Measurements from ENCODE around the gene ZNF579. TPM values are rescaled to one million over a fixed set of nuclear protein-coding genes. Genes with fewer than 3 reads are reported as not detected.

ZNF579 gene
- total and polyA plus RNA-seq, 2 of the 13 experiments (the other 11 are each of a cell fraction or from before 2014, with no cell fraction given): 2.1 to 2.9 TPM

- TF ChIP-seq ZNF510 (CRISPR knock-in tag; IDR thresholded peaks at IDR 0.05; ENCODE audit: low read depth): 0 out of 2 replicates have a peak, but pooled peaks have one; percentile 10
- peak; percentile 88 for TF ChIP-seq DRAP1 (CRISPR knock-in tag; IDR thresholded peaks at IDR 0.05)
- no peak for TF ChIP-seq SNAI1 (CRISPR knock-in tag; IDR thresholded peaks at IDR 0.05; ENCODE audit: borderline replicate concordance)
- no peak for TF ChIP-seq THYN1 (CRISPR knock-in tag; IDR thresholded peaks at IDR 0.05; ENCODE audit: borderline replicate concordance, low read depth)
- TF ChIP-seq PHF8 (CRISPR knock-in tag; IDR thresholded peaks at IDR 0.05): peak; percentile 72
- no peak for TF ChIP-seq PCBP2 (optimal IDR thresholded peaks at IDR 0.05; ENCODE audit: low read depth, low read length, poor library complexity, severe bottlenecking)
- no peak for TF ChIP-seq ZNF143 (CRISPR knock-in tag; IDR thresholded peaks at IDR 0.05)
- TF ChIP-seq XBP1 (CRISPR knock-in tag; IDR thresholded peaks at IDR 0.05): no peak
- TF ChIP-seq ZMYM4 (CRISPR knock-in tag; IDR thresholded peaks at IDR 0.05): no peak
- peak; percentile 5; the same call in 1 of the 2 replicates for TF ChIP-seq ZNF142 (CRISPR knock-in tag; IDR thresholded peaks at IDR 0.05)
- TF ChIP-seq THAP9 (CRISPR knock-in tag; IDR thresholded peaks at IDR 0.05; ENCODE audit: borderline replicate concordance): no peak
- TF ChIP-seq ZNF740 (CRISPR knock-in tag; IDR thresholded peaks at IDR 0.05): peak; percentile 96
- peak; percentile 48; the same call in 1 of the 2 replicates for TF ChIP-seq DMAP1 (CRISPR knock-in tag; IDR thresholded peaks at IDR 0.05)
- TF ChIP-seq MNT (IDR thresholded peaks at IDR 0.05): 0 out of 2 replicates have a peak, but pooled peaks have one; percentile 21
- peak; percentile 46 for TF ChIP-seq BCL6 (CRISPR knock-in tag; IDR thresholded peaks at IDR 0.05)
- no peak for TF ChIP-seq ZNF670 (CRISPR knock-in tag; IDR thresholded peaks at IDR 0.05; ENCODE audit: borderline replicate concordance)
- no peak for TF ChIP-seq ZFP82 (CRISPR knock-in tag; IDR thresholded peaks at IDR 0.05; ENCODE audit: borderline replicate concordance)
- TF ChIP-seq ZNF317 (CRISPR knock-in tag; IDR thresholded peaks at IDR 0.05): peak; percentile 52; the same call in 1 of the 2 replicates
These were observed 18.2 kb upstream of the ZNF579 start (continued) for GRCh38 chr19:55598719-55599467.
